Mesendoderm (in vitro differentiated cells): ENCODE data around the gene COL4A2.

Experiments used
- DNase-seq: peaks from one replicate; pipeline ENCODE4 v3.0.0; 2013
- H2AK5ac ChIP-seq: 2 replicates; pipeline ENCODE4 v1.6.1; 2013; ENCODE audit warnings: low read length, inconsistent platforms
- H2BK120ac ChIP-seq: 2 replicates; pipeline ENCODE4 v1.6.1; 2013; ENCODE audit warnings: low read depth, mild to moderate bottlenecking, low read length, moderate library complexity, mixed read lengths
- H2BK15ac ChIP-seq: replicated peaks from 2 replicates; pipeline ENCODE4 v1.6.1; 2013; ENCODE audit warnings: low read depth, mild to moderate bottlenecking, moderate library complexity
- H2BK5ac ChIP-seq: 2 replicates; pipeline ENCODE4 v1.6.1; 2013; ENCODE audit warnings: low read length, inconsistent platforms
- H3K18ac ChIP-seq: 2 replicates; pipeline ENCODE4 v1.6.1; 2013; ENCODE audit warnings: mild to moderate bottlenecking, low read length, mixed read lengths
- H3K23ac ChIP-seq: one replicate; pipeline ENCODE4 v1.6.1; 2013; ENCODE audit warnings: low read length
- H3K27ac ChIP-seq: 2 replicates; pipeline ENCODE4 v1.5.1; 2013; ENCODE audit warnings: low read depth, mild to moderate bottlenecking, inconsistent platforms, low read length, moderate library complexity
- H3K27me3 ChIP-seq: 2 replicates; pipeline ENCODE4 v1.6.1; 2013; ENCODE audit warnings: low read length, control low read depth, mild to moderate bottlenecking, inconsistent platforms; ENCODE audit not compliant: insufficient read depth, poor library complexity
- H3K36me3 ChIP-seq: 2 replicates; pipeline ENCODE4 v1.6.1; 2013; ENCODE audit warnings: low read length, inconsistent platforms; ENCODE audit not compliant: control insufficient read depth, insufficient read depth
- H3K4ac ChIP-seq: one replicate; pipeline ENCODE4 v1.6.1; 2013; ENCODE audit warnings: low read depth, mild to moderate bottlenecking, low read length, moderate library complexity
- H3K4me1 ChIP-seq: 2 replicates; pipeline ENCODE4 v1.6.1; 2013; ENCODE audit warnings: low read depth, low read length, inconsistent platforms; ENCODE audit not compliant: control insufficient read depth
- H3K4me2 ChIP-seq: 2 replicates; pipeline ENCODE4 v1.6.1; 2013; ENCODE audit warnings: low read length
- H3K4me3 ChIP-seq: 2 replicates; pipeline ENCODE4 v1.5.1; 2013; ENCODE audit warnings: mild to moderate bottlenecking, low read length
- H3K56ac ChIP-seq: one replicate; pipeline ENCODE4 v1.6.1; 2013; ENCODE audit warnings: low read length
- H3K79me1 ChIP-seq: 2 replicates; pipeline ENCODE4 v1.6.1; 2013; ENCODE audit warnings: low read length, inconsistent platforms
- H3K79me2 ChIP-seq: 2 replicates; pipeline ENCODE4 v1.6.1; 2013; ENCODE audit warnings: mild to moderate bottlenecking, low read length; ENCODE audit not compliant: control insufficient read depth, insufficient read depth
- H3K9ac ChIP-seq: 2 replicates; pipeline ENCODE4 v1.6.1; 2013; ENCODE audit warnings: low read length, inconsistent platforms
- H4K5ac ChIP-seq: one replicate; pipeline ENCODE4 v1.6.1; 2013; ENCODE audit warnings: low read length
- H4K8ac ChIP-seq: one replicate; pipeline ENCODE4 v1.6.1; 2013; ENCODE audit warnings: low read depth, mild to moderate bottlenecking, control low read depth, low read length, moderate library complexity
- WGBS: extraction: QIAGEN DNeasy Blood & Tissue Kit; methylation state at CpG from one replicate; pipeline ENCODE4 v1.1.7; 2013; ENCODE audit warnings: low lambda C conversion rate, missing lambda C conversion rate; ENCODE audit not compliant: insufficient coverage; ENCODE audit errors: extremely low coverage; 5-methylcytosine and 5-hydroxymethylcytosine counted together

The COL4A2 gene

DNA sequence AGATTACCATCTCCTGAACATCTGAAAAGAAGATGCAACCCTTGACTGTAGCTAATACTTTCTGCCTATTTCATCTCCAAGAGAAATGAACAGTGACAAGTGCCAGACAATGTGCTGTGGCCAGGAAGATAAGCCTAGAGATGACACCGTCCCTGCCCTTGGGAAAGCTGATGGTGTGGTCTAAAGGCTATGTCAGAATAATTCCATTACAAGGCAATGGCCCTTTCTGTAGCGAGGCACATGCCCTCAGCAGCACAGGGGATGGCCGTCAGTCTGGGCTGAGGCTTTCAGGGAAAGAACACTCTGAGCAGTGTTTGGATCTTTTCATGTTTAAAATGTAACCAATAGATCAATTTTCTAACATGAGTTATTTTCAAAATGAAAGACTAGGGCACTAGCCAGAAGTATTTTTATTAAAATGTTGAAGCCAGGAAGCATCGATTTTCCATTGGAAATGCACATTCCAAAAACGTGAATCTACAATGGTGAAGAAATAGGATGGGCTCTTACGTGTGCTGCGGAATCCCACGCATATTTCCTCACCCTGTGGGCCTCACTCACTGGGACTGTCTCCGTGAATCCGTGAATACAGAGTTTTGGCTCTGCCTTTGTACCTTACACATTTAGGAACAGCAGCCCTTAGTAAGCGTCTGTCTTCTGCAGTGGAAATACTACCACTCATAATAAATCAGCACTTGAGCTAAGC lies 22.2 kb upstream of the COL4A2 start:
- H3K27me3 ChIP-seq = no peaks in the 10 kb centered on the region
- H2BK5ac ChIP-seq = no peak overlapping the region
- H3K23ac ChIP-seq = no peak overlapping the region
- H3K56ac ChIP-seq = no peak overlapping the region
- H2BK15ac ChIP-seq = no peak overlapping the region
- no peak overlapping the region for H3K27ac ChIP-seq
- no peak overlapping the region for H3K4ac ChIP-seq
- no CpG with 5 or more reads among the region's 11 CpGs for WGBS
- H3K4me2 ChIP-seq = no peak overlapping the region
- H3K36me3 ChIP-seq = no peaks in the 10 kb centered on the region
- H4K5ac ChIP-seq = no peak overlapping the region
- no peak overlapping the region for H3K18ac ChIP-seq
- no peak for DNase-seq
- no peak overlapping the region for H2AK5ac ChIP-seq
- peaks cover 1% of the 10 kb centered on the region for H3K79me2 ChIP-seq
- H3K4me3 ChIP-seq = no peak overlapping the region
- no peak overlapping the region for H3K9ac ChIP-seq
- no peak overlapping the region for H4K8ac ChIP-seq
- H3K4me1 ChIP-seq = no peaks in the 10 kb centered on the region
- H3K79me1 ChIP-seq = peaks cover 4% of the 10 kb centered on the region
- no peak overlapping the region for H2BK120ac ChIP-seq

DNA sequence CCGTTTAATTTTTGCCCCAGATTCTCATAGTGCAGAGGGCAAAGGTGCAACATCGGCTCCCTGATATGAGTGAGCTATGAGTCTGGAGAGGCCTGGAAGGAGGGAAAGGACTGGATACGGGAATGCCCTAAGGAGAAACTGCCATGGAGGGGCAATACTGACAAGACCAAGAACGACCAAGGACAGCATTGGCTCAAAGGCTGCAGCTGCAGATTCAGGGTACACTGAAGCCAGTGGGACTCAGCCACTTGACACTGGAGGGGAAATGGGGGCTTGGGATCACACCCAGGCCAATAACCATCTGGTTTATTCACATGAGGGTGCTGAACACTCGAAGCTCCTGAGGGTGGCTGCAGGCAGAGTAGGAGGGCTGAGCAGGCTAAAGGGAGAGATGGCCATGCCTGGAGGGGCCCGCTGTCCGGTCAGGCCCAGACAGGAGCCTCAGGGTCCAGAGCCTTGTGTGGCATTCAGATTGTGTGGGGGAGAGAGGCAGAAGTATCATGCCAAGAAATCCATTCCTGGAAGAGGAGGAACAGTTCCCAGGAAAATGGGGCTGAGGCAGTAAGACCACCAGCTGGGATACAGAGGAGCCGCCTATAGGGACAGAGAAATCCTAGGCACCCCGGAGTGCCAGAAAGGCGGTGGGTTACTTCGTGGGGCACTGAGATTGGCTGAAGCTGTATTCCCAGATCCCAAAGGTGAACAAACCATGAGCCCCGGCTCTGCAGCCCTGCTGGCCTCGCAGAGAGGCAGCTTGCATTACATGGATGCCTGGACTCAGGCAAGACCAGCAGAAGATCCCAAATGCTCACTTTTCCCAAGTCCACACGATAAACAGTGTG lies 20.9 kb upstream of the COL4A2 start:
- Histone ChIP-seq H3K23ac (no peak overlapping the region), H3K4ac (no peak overlapping the region), H3K18ac (no peak overlapping the region), H2AK5ac (no peak overlapping the region), H2BK5ac (no peak overlapping the region), H3K79me1 (peaks cover 6% of the 10 kb centered on the region), H3K27me3 (no peaks in the 10 kb centered on the region), H3K56ac (no peak overlapping the region), H3K79me2 (peaks cover 1% of the 10 kb centered on the region), H4K5ac (no peak overlapping the region), H3K4me1 (no peaks in the 10 kb centered on the region), H4K8ac (no peak overlapping the region), H3K27ac (no peak overlapping the region), H3K4me2 (no peak overlapping the region), H2BK120ac (no peak overlapping the region), H3K36me3 (no peaks in the 10 kb centered on the region), H2BK15ac (no peak overlapping the region), H3K9ac (no peak overlapping the region), H3K4me3 (no peak overlapping the region)
- no CpG with 5 or more reads among the region's 14 CpGs for WGBS
- no peak for DNase-seq

DNA sequence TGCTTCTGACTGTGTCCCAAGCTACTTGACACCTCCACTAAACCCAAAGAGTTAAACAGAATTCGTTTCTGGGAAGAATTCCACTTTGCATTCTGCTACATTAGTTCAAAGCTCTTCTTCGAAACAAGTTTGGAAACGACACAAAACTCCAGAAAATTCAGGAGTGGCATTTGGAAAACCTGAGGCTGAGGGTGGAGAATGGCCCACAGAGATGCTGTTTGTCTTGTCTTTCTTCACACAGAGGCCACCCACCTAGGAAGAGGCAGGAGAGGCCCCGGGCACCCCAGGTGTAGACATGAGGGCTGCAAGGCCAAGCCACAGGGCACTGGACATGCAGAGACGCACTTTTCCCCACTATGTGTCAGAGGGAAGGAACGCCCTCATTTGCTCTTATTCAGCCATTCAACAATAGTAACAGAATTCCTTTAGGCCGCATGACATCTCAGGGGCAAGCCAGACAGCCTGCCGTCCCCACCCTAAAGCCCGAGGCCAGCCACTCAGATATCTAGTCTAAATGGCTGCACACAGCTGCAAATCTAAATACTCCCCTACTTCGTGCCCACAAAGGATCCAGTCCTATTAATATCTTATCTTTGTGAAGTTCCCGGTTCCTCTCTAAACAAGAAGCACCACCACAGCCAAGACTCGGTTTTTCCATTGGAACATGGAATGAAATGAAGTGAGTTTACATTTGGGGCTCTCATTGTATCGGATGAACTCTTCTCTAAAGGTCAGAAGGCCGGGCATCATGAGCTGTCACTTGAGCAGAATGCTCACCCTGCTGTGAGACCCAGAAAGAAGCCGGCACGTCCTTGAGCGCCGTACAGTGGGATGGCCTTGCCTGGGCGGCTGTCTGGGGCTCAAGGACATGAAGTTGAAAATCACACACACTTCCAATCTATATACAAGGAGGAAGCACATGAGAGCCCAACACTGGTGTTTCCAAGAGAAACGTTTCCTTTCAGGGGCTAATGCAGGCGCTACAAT lies 20.0 kb upstream of the COL4A2 start:
- no peak overlapping the region for H3K18ac ChIP-seq
- no peak overlapping the region for H4K8ac ChIP-seq
- no peak overlapping the region for H4K5ac ChIP-seq
- H3K4me3 ChIP-seq = no peak overlapping the region
- no peaks in the 10 kb centered on the region for H3K4me1 ChIP-seq
- no peaks in the 10 kb centered on the region for H3K79me2 ChIP-seq
- DNase-seq = no peak
- H3K27ac ChIP-seq = no peak overlapping the region
- no CpG with 5 or more reads among the region's 21 CpGs for WGBS
- H3K4me2 ChIP-seq = no peak overlapping the region
- no peak overlapping the region for H3K9ac ChIP-seq
- no peak overlapping the region for H2AK5ac ChIP-seq
- H2BK120ac ChIP-seq = no peak overlapping the region
- no peak overlapping the region for H2BK15ac ChIP-seq
- no peak overlapping the region for H3K56ac ChIP-seq
- no peak overlapping the region for H3K23ac ChIP-seq
- H3K36me3 ChIP-seq = no peaks in the 10 kb centered on the region
- peaks cover 11% of the 10 kb centered on the region for H3K79me1 ChIP-seq
- no peaks in the 10 kb centered on the region for H3K27me3 ChIP-seq
- H2BK5ac ChIP-seq = no peak overlapping the region
- no peak overlapping the region for H3K4ac ChIP-seq

DNA sequence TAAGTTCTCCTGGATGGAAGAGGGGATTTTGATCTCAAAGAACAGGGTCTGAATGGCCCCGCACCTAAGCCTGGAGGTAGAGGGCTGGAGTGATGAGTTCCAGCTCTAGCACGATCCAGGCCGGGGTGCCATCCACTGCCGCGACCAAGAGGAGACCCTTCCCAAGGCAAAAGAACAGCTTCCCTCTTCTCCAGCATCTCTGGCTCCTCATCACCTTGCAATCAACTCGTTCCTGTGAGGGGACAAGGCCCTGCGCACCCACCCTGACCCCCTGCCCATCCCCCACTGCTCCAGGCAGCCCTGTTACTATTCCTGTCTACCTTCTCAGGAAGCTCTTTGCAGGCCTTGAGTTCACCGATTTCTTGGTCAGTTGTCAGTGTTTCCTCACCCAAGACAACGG lies 17.9 kb upstream of the COL4A2 start:
- WGBS = no CpG with 5 or more reads among the region's 9 CpGs

GRCh38 chr13:110289661-110290060 lies 17.4 kb upstream of the COL4A2 start:
- H4K8ac ChIP-seq = no peak overlapping the region
- no peak overlapping the region for H2BK5ac ChIP-seq
- WGBS = no CpG with 5 or more reads among the region's 11 CpGs
- no peak overlapping the region for H3K23ac ChIP-seq
- no peaks in the 10 kb centered on the region for H3K27me3 ChIP-seq
- H3K27ac ChIP-seq = no peak overlapping the region
- H2AK5ac ChIP-seq = no peak overlapping the region
- peaks cover 3% of the 10 kb centered on the region for H3K79me2 ChIP-seq
- no peak overlapping the region for H3K9ac ChIP-seq
- DNase-seq = no peak
- no peak overlapping the region for H3K4me3 ChIP-seq
- H4K5ac ChIP-seq = no peak overlapping the region
- H2BK15ac ChIP-seq = no peak overlapping the region
- H3K56ac ChIP-seq = no peak overlapping the region
- H3K4me1 ChIP-seq = no peaks in the 10 kb centered on the region
- H3K36me3 ChIP-seq = no peaks in the 10 kb centered on the region
- no peak overlapping the region for H3K18ac ChIP-seq
- no peak overlapping the region for H3K4me2 ChIP-seq
- no peak overlapping the region for H3K4ac ChIP-seq
- no peak overlapping the region for H2BK120ac ChIP-seq
- peaks cover 10% of the 10 kb centered on the region for H3K79me1 ChIP-seq

More for the DNA sequence above, 17.9 kb upstream of the COL4A2 start:
- H3K4ac ChIP-seq = no peak overlapping the region
- no peak overlapping the region for H3K18ac ChIP-seq
- H3K4me3 ChIP-seq = no peak overlapping the region
- H3K4me1 ChIP-seq = no peaks in the 10 kb centered on the region
- H4K8ac ChIP-seq = no peak overlapping the region
- no peak overlapping the region for H2BK120ac ChIP-seq
- no peak overlapping the region for H2AK5ac ChIP-seq
- no peak overlapping the region for H3K23ac ChIP-seq
- no peak for DNase-seq
- no peak overlapping the region for H2BK5ac ChIP-seq
- no peak overlapping the region for H3K56ac ChIP-seq
- no peak overlapping the region for H3K4me2 ChIP-seq
- peaks cover 9% of the 10 kb centered on the region for H3K79me1 ChIP-seq
- peaks cover 2% of the 10 kb centered on the region for H3K79me2 ChIP-seq
- no peaks in the 10 kb centered on the region for H3K27me3 ChIP-seq
- H3K9ac ChIP-seq = no peak overlapping the region
- no peak overlapping the region for H4K5ac ChIP-seq
- H3K36me3 ChIP-seq = no peaks in the 10 kb centered on the region
- no peak overlapping the region for H2BK15ac ChIP-seq
- H3K27ac ChIP-seq = no peak overlapping the region
